T47D (cell line): ENCODE measurements around the gene YIF1A.

Source experiments
- DNase-seq, 2 experiments: peaks; one replicate each; pipeline versions ENCODE4 v3.0.0 to v3.0.0-alpha.2; 2011 to 2012; ENCODE audit warnings: low read depth in 1 of 2, low spot score in 1 of 2
- JUND ChIP-seq: IDR thresholded peaks from 2 replicates; pipeline ENCODE4 v1.6.1; 2012; ENCODE audit warnings: low read depth
- in situ Hi-C: cut with HindIII; loops from 2 replicates; pipeline ENCODE4 v1.10.0; 2016; ENCODE audit warnings: low sequenced_read_pairs, low pct_unique_long_range_greater_than_20kb

The YIF1A gene

DNA sequence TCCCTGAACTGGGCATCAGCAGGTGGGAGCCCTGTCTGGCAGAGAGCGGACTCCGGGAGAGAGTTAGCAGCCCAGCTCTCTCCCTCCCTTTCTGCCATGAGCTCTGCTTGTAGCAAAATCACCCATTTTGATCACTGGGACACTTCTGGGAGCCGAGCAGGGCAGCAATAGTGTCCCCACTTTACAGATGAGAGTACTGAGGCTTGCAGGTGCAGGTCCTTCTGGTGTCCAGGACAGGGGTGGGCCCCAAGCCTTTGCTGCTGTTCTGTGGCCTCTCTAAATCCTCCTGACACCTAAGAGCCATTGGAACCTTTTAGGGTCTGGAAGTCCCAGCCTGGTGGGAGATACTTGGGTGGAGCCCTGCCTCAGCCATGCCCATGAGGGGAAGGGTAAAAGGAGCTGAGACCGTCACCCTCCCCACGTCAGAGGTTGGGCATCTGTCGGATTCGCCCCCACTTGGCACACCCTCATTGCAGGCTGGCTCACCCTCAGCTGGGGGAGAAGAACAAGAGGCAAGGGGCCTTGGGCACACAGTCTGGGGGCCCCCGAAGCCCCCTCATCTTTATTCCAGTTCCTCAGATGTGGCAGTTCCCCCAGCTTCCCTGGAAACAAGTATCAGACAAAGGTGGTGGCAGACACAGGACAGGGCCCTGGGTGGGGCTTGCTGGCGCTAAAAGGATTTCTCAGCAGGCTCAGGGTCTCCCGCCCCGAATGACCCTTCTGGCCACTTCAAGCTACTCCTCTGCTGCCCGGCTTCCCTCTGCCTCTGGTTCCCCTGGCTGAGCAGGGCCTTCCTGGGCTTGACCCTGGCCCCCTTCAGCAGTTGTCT is 42.8 kb upstream of the YIF1A start:
- TF ChIP-seq JUND, result no peak
- DNase-seq, result no peak
- in situ Hi-C loops, result no loop called here

GRCh38 chr11:66330931-66331330 is 42.0 kb upstream of the YIF1A start:
- no peak for TF ChIP-seq JUND
- in situ Hi-C loops, result no loop called here
- no peak for DNase-seq

DNA sequence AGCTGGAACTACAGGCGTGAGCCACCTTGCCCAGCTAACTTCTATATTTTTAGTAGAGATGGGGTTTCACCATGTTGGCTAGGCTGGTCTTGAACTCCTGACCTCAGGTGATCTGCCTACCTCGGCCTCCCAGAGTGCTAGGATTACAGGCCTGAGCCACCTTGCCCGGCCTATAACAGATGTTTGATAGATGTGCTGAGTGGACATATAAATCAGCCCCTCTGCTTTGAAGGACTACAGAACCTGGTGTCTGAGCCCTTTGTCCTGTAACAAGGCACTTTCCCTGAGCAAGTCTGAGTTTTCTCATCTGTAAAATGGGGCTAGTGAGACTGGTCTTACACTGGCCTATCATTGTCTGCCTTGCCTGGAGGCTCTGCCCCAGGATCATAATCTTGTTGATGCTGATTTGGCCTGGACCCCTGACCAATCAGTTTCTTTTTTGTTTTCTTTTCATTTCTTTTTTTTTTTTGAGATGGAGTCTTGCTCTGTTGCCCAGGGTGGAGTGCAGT is 40.3 kb upstream of the YIF1A start:
- no peak for TF ChIP-seq JUND
- in situ Hi-C loops, result no loop called here
- no peak for DNase-seq

GRCh38 chr11:66328302-66329144 is 39.6 kb upstream of the YIF1A start:
- DNase-seq, result peak; percentile 78 to 90

DNA sequence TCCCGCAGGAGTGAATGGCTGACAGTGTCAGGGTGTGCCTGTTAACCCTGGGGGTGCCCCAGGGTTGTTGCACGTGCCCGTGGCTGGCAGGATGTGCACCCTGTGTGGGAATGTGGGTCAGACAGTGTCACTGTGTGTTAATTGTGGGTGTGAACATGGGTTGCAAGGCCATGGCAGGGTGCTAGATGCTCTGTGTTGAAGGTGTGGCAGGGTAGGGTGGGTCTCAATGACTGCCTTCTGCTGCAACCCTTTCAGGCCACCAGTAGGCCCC is 39.0 kb upstream of the YIF1A start:
- TF ChIP-seq JUND, result no peak
- DNase-seq, result no peak
- in situ Hi-C loops, result no loop called here

More at GRCh38 chr11:66328302-66329144, 39.6 kb upstream of the YIF1A start:
- in situ Hi-C loops, result no loop called here
- TF ChIP-seq JUND, result no peak

DNA sequence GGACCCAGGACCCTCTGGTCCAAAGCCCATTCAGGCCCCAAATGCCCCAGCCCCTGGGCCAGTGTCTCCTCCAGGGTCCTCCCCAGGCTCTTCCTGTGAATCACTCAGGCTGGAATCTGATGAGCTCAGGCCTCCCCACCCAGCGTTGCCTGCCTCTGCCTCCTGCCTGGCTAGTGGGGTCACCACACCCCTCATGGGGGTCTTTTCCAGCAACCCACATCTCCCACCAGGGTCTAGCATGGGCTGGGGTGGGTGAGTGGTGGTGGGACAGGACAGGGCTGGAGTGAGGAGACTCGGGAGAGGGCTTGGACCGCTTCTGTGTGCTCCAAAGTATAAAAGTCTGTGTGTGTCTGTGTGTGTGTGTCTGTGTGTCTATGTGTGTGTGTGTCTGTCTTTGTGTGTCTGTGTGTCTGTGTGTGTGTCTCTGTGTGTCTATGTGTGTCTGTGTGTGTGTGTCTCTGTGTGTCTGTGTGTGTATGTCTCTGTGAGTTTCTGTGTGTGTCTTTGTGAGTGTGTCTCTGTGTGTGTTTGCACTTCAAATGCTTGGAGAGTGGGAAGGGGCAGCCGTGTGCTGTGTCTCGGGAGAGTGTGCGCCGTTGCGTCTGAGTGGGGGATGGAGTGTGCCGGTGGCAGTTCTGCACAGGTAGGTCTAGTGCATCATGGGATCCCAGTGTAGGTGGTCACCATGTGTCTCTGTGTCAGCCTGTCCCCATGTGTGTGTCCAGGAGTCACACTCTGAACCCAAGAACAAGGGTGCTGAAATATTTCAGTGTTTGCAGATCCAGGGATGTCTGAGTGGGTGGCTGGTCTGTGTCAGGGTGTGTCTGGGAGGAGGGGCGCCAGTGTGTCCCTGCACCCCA is 38.5 kb upstream of the YIF1A start:
- no peak for DNase-seq
- in situ Hi-C loops, result no loop called here
- TF ChIP-seq JUND, result no peak

- TF ChIP-seq JUND, result no peak
- in situ Hi-C loops, result no loop called here
- DNase-seq, result no peak
These were observed 37.5 kb upstream of the YIF1A start for GRCh38 chr11:66326261-66327111.

DNA sequence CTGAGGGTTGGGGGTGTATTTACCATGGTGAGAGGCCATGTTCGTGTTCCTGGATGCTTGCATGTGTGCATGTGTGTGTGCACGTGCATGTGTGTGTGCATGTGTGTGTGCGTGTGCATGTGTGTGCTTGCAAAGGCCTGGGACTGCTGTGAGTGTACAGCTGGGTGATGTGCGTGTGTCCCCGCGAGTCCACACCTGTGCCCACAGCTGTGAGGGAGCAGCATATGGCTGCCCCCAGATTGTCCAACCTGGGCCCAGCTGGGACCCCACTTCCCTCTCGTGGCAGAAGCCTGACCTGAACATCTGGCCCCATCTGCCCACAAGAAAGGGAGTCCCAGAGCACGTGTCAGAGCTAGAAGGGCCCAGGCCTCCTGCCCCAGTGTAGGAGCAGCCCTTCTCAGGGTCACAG is 36.3 kb upstream of the YIF1A start:
- no peak for DNase-seq
- in situ Hi-C loops, result no loop called here
- no peak for TF ChIP-seq JUND

GRCh38 chr11:66324664-66325063 is 35.7 kb upstream of the YIF1A start:
- in situ Hi-C loops, result no loop called here
- DNase-seq, result no peak
- TF ChIP-seq JUND, result no peak

DNA sequence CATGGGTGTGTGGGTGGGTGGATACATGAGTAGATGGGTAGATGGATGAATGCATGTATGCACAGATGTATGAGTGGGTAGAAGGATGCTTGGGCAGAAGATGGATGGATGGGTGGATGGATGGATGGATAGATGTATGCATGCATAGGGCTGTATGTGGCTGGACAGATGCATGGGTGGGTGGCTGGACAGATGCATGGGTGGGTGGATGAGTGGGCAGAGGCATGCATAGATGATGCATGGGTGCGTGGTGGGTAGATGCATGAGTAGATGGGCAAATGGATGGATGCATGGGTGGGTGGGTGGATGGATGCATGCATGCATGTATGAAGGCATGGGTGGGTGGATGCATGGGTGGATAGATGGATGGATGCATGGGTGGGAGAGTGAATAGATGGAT is 34.7 kb upstream of the YIF1A start:
- in situ Hi-C loops, result no loop called here
- no peak for TF ChIP-seq JUND
- DNase-seq, result no peak

GRCh38 chr11:66322732-66323427 is 33.9 kb upstream of the YIF1A start:
- TF ChIP-seq JUND, result no peak
- DNase-seq, result no peak
- in situ Hi-C loops, result no loop called here
